ENCODE data around the gene VAMP8.

DNA sequence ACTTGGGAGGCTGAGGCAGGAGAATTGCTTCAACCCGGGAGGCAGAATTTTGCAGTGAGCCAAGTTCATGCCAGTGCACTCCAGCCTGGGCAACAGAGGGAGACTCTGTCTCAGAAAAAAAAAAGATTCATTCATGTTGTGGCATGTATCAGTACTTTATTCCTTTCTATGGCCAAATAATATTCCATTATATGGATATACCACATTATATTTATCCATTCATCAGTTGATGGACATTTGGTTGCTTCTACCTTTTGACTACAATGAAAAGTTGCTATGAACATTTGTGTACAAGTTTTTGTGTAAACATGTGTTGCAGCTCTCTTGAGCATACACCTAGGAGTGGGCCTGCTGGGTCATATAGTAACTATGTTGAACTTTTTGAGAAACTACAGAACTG, 47.6 kb upstream of the VAMP8 start:
- no peak for TF ChIP-seq ZNF274 (IDR thresholded peaks at IDR 0.05; ENCODE audit: low read depth, low read length)
- no peak for TF ChIP-seq YY1 (IDR thresholded peaks at IDR 0.05; ENCODE audit: insufficient read depth, insufficient read length)
- TF ChIP-seq SUZ12 (IDR thresholded peaks at IDR 0.05; ENCODE audit: extremely low read depth, insufficient read depth, insufficient read length) = no peak
